ENCODE data around the gene TMPRSS13. TPM values are rescaled to one million over a fixed set of nuclear protein-coding genes. Genes with fewer than 3 reads are reported as not detected.

TMPRSS13 gene
- total RNA-seq, 4 donors from 2014 or later = 0.13 to 0.67 (median 0.31) TPM; not detected in 1

DNA sequence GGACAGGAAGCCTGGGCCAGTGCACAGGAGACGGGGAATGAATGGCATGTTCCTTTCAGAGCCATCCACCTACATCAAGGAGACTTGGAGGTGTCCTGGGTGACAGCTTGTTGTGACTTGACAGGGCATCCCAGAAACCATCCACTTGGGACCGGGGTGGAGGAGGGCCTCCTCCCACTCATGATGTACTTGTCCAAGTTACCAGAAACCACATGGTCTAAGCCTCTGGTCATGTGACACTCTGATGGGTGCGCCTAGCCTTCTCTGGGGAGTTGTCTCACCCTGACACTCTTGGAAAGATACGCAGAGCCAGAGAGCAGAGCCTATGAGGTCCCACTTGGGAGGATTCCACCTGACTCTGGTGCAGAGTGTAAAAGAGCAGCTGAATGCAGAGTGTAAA, 31.1 kb downstream of the TMPRSS13 start:
- ATAC-seq = no peak
- TF ChIP-seq, protein P1, sequence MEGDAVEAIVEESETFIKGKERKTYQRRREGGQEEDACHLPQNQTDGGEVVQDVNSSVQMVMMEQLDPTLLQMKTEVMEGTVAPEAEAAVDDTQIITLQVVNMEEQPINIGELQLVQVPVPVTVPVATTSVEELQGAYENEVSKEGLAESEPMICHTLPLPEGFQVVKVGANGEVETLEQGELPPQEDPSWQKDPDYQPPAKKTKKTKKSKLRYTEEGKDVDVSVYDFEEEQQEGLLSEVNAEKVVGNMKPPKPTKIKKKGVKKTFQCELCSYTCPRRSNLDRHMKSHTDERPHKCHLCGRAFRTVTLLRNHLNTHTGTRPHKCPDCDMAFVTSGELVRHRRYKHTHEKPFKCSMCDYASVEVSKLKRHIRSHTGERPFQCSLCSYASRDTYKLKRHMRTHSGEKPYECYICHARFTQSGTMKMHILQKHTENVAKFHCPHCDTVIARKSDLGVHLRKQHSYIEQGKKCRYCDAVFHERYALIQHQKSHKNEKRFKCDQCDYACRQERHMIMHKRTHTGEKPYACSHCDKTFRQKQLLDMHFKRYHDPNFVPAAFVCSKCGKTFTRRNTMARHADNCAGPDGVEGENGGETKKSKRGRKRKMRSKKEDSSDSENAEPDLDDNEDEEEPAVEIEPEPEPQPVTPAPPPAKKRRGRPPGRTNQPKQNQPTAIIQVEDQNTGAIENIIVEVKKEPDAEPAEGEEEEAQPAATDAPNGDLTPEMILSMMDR (IDR thresholded peaks at IDR 0.05) = no peak
- TF ChIP-seq POLR2A (IDR thresholded peaks at IDR 0.05) = no peak
- TF ChIP-seq EP300 (IDR thresholded peaks at IDR 0.05) = no peak
- TF ChIP-seq POLR2AphosphoS5 (IDR thresholded peaks at IDR 0.05) = no peak

DNA sequence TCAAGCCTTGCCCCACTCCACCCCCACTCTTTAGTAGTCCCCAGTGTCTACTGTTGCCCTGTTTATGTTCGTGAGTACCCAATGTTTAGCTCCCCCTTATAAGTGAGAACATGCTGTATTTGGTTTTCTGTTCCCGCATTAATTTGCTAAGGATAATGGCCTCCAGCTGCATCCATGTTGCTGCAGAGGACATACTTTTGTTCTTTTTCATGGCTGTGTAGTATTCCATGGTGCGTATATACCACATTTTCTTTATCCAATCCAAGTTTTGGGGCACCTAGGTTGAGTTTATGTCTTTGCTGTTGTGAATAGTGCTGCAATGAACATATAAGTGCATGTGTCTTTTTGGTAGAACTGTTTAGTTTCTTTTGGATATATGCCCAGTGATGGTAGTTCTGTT, 36.6 kb downstream of the TMPRSS13 start:
- no peaks in the 10 kb centered on the region for H3K27me3 ChIP-seq
- H3K27ac ChIP-seq = no peak overlapping the region
- TF ChIP-seq EP300 (IDR thresholded peaks at IDR 0.05) (no peak), POLR2AphosphoS5 (IDR thresholded peaks at IDR 0.05) (no peak), POLR2A (IDR thresholded peaks at IDR 0.05) (no peak)
- TF ChIP-seq, protein P1 (IDR thresholded peaks at IDR 0.05) = no peak
- no peaks in the 10 kb centered on the region for H3K9me3 ChIP-seq
- H3K4me3 ChIP-seq = no peak overlapping the region
- WGBS, 2 donors (ENCODE audit: low coverage in 1 of 2) = 88 to 100% methylated on average over 2 to 3 of the region's 3 CpGs
- H3K4me1 ChIP-seq = no peaks in the 10 kb centered on the region
- ATAC-seq = no peak
- no peaks in the 10 kb centered on the region for H3K36me3 ChIP-seq

More for the DNA sequence above, 31.1 kb downstream of the TMPRSS13 start:
- Histone ChIP-seq H3K9me3 (no peaks in the 10 kb centered on the region), H3K36me3 (no peaks in the 10 kb centered on the region), H3K27ac (no peak overlapping the region), H3K4me1 (no peaks in the 10 kb centered on the region), H3K4me3 (no peak overlapping the region), H3K27me3 (no peaks in the 10 kb centered on the region)
- WGBS, 2 donors (ENCODE audit: low coverage in 1 of 2) = no CpG with 5 or more reads among the region's 4 CpGs

DNA sequence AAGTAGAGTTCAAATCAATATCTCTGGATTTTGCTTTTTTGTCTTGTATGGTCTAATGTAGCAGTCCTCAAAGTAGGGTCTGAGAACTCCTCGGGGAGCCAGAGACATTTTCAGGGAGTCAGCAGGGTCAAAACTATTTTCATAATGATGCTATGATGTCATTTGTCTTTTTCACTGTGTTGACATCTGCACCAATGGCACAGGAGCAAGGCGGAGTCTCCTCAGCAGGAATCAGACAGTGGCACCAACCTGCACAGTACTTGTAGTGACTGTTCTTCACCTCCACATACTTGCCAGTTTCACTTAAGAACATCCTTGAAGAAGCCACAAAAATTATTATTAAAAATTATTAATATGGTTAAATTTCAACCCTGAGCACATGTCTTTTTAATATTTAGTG, 37.8 kb downstream of the TMPRSS13 start:
- no peak overlapping the region for H3K27ac ChIP-seq
- no peak for ATAC-seq
- H3K36me3 ChIP-seq = no peaks in the 10 kb centered on the region
- H3K27me3 ChIP-seq = no peaks in the 10 kb centered on the region
- peaks cover 0 to 2% (median 0%) of the 10 kb centered on the region in 3 donors for H3K4me1 ChIP-seq
- 67 to 88% methylated on average over 1 to 2 of the region's 2 CpGs for WGBS, 2 donors (ENCODE audit: low coverage in 1 of 2)
- TF ChIP-seq EP300 (IDR thresholded peaks at IDR 0.05) (no peak), POLR2AphosphoS5 (IDR thresholded peaks at IDR 0.05) (no peak), POLR2A (IDR thresholded peaks at IDR 0.05) (no peak)
- TF ChIP-seq, protein P1 (IDR thresholded peaks at IDR 0.05) = no peak
- no peaks in the 10 kb centered on the region for H3K9me3 ChIP-seq
- no peak overlapping the region for H3K4me3 ChIP-seq

DNA sequence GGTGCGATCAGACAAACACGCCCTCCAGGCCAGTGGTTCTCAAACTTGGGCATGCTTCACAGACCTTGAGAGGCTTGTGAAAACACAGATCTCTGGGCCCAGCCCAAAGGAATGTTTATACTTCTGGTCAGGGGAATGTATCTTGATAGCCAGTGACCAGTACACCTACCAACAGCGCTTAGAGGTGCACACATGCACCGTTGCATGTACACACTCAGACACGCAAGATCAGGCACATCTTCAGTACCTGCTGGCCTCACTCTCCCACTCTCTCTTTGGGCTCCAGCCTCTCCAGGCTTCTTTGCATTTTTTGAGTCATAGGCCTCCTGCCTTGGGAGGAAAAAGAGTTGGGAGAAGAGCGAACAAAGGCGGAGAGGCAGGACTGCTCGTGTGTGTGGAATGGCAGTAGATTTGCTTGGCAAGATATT, 41.0 kb downstream of the TMPRSS13 start:
- TF ChIP-seq, protein P1 (IDR thresholded peaks at IDR 0.05) = no peak
- TF ChIP-seq POLR2A (IDR thresholded peaks at IDR 0.05) = no peak
- Histone ChIP-seq H3K4me1 (peaks cover 0 to 34% (median 7%) of the 10 kb centered on the region in 3 donors), H3K27me3 (no peaks in the 10 kb centered on the region), H3K9me3 (no peaks in the 10 kb centered on the region), H3K36me3 (no peaks in the 10 kb centered on the region), H3K4me3 (no peak overlapping the region), H3K27ac (no peak overlapping the region)
- 78% methylated on average over 5 to 6 of the region's 8 CpGs for WGBS, 2 donors (ENCODE audit: low coverage in 1 of 2)
- no peak for ATAC-seq

DNA sequence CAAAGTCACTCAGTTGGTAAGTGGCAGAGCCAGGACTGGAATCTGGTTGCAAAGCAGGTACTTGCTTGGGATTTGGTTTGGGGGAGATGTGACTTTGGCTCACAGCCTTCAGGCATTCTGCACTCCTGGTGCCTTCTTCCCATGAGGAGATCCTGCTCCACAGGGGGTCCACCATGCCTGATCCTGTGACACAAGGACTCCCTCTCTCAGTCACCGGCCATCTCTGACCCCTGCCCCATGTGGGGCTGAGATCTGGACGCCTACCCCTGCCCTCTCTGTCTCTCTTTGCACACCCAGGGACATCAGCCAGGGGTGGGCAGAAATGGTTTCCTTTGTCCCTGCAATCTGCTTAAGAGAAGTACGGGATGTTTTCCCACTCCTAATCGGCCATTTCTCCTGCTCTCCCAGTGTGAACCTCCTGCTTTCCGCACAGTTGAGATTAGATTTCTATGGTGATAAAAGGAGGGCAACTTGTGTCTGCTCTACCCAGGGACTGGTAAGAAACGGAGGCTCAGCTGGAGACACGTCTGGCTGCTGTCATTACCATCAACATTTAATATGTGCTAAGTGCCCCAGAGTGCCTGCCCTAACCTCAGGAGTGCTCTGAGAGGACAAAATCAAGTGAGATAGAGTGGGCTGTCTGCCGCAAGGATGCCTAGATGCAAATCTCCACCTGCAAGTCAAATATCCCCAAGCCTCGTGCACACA, 41.6 kb downstream of the TMPRSS13 start:
- Histone ChIP-seq H3K27ac (no peak overlapping the region), H3K36me3 (no peaks in the 10 kb centered on the region), H3K27me3 (no peaks in the 10 kb centered on the region), H3K4me3 (no peak overlapping the region), H3K4me1 (peaks cover 0 to 40% (median 12%) of the 10 kb centered on the region in 3 donors), H3K9me3 (no peaks in the 10 kb centered on the region)
- no peak for ATAC-seq
- WGBS, 2 donors (ENCODE audit: low coverage in 1 of 2) = 63 to 90% methylated on average over 2 to 6 of the region's 9 CpGs
- no peak for TF ChIP-seq EP300 (IDR thresholded peaks at IDR 0.05)
- TF ChIP-seq, protein P1 (IDR thresholded peaks at IDR 0.05) = no peak
- no peak for TF ChIP-seq POLR2AphosphoS5 (IDR thresholded peaks at IDR 0.05)

Measured in gastroesophageal sphincter (tissue), 4 donors.